Vagina (tissue), 2 donors: ENCODE measurements around the gene SCFD1.

Experiments used
- CTCF ChIP-seq, 3 experiments: fragments of 450-650 bp in 2 of 3; fragments of 200-600 bp in 1 of 3; sonication (generic) in 1 of 3; IDR thresholded peaks; one replicate each; pipeline ENCODE4 v1.5.1; 2017 to 2019; ENCODE audit warnings: antibody characterized with exemption in 3 of 3, mild to moderate bottlenecking in 2 of 3, moderate library complexity in 2 of 3
- POLR2A ChIP-seq, 2 donors: fragments of 450-650 bp; IDR thresholded peaks; one replicate each; pipeline ENCODE4 v1.6.1; 2017; ENCODE audit warnings: antibody characterized with exemption in 2 of 2, mild to moderate bottlenecking in 2 of 2, moderate library complexity in 2 of 2
- POLR2AphosphoS5 ChIP-seq, 2 donors: sonication (generic); formaldehyde crosslinking; IDR thresholded peaks; one replicate each; pipeline ENCODE4 v1.9.0; 2017; ENCODE audit warnings: antibody characterized with exemption in 2 of 2, mild to moderate bottlenecking in 2 of 2, low read depth in 1 of 2; ENCODE audit not compliant: insufficient read depth in 1 of 2

- TF ChIP-seq CTCF (IDR thresholded peaks at IDR 0.05) (no peak), POLR2A (IDR thresholded peaks at IDR 0.05) (no peak), POLR2AphosphoS5 (IDR thresholded peaks at IDR 0.05; ENCODE audit: insufficient read depth in 1 of 2, low read depth in 1 of 2) (no peak)
Measured at GRCh38 chr14:30708157-30708556, 86.0 kb downstream of the SCFD1 start.
